Stimulated activated CD8-positive, alpha-beta memory T cell treated with anti-CD3 and anti-CD28 coated beads, Interleukin-4, amount 100 ng/mL, for 48 hours (primary cell): ENCODE measurements around the gene SREK1.
A peak's percentile ranks its signal among the peaks of the same experiment; 100 is the strongest.

Source experiments
- DNase-seq: peaks from one replicate; pipeline ENCODE4 v3.0.0-alpha.2; 2020

SREK1 gene

DNA sequence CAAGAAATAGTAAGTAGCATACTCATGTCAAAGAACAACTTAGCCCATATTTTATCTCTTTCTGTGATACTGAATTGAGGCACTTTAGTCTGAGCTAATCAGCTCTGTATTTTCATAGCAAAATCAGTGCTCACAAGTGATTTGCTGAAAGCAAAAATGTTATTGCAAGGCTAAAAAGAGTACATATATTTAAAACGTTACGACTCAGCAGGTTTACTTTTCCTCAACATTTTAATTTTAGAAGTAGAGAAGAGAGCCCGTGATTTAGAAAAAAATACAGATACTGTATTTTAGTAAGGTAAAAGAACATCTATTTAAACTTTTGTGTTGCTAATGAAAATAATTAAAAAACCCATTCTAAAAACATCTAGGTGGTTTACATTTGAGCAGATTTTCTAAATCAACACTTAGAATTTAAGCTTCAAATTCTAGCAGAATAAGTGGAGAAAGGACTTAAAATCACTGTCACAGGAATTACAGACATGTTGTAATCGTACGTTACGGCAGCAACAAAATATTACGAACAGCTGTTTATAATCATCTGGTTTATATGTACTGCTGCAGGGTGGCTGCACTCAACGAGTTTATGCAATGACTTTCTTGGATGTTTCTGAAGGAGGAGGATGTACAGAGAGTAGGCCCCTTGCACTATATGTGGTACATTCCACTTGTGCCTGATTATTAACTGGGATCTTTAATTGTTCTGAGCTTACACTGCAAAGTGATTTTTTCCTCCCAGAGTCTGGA, 20.1 kb downstream of the SREK1 start:
- DNase-seq: no peak

DNA sequence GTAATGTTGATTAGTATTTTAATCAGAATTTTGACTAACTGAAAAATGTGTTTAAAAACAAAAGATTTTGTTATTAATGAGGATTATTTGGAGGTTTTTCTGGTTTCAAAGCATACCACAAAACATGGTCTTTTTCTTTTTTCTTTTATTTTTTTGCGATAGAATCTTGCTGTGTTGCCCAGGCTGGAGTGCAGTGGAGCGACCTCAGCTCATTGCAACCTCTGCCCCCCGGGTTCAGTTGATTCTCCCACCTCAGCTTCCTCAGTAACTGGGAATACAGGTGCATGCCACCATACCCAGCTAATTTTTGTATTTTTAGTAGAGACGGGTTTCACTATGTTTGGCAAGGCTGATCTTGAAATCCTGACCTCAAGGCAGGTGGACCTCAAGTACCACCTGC, 24.1 kb downstream of the SREK1 start:
- DNase-seq: no peak

DNA sequence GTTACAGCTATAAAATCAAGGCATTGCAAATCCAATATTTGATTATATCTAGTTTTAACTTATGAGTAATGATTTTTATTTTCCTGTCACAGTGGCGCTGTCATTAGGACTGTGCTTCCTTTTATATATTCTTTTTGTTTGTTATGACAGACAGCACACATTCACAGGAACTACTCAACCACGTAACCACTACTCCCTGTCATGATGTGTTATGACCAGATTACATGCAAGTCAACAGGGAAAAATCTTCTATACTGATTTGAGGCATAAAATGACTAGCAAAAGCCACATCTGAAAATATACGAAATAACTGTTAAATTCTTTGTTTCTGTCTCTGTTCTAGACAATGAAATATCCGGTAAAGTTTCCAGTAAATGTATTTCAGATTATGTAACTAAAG, 25.4 kb downstream of the SREK1 start:
- DNase-seq: no peak

DNA sequence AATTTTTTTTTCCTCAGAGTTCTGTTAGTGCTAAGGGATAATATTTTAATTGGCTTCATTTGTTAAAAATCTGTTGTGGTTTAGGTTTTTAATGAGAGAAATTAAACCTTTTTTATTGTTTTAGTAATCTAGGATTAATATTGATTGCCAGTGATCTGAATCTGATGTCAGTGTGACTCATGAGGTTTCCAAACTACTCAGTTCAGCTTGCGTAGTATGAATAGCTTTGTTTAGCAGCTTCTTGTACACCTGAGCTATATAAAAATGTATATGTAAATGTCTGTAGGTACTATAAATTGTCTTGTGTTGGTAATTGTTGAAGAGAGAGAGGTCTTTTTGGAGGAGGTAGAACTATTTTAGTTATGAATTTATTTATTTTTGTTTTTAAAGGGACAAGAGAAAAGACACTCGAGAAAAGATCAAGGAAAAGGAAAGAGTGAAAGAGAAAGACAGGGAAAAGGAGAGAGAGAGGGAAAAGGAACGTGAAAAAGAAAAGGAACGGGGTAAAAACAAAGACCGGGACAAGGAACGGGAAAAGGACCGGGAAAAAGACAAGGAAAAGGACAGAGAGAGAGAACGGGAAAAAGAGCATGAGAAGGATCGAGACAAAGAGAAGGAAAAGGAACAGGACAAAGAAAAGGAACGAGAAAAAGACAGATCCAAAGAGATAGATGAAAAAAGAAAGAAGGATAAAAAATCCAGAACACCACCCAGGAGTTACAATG, 26.3 kb downstream of the SREK1 start:
- no peak for DNase-seq

DNA sequence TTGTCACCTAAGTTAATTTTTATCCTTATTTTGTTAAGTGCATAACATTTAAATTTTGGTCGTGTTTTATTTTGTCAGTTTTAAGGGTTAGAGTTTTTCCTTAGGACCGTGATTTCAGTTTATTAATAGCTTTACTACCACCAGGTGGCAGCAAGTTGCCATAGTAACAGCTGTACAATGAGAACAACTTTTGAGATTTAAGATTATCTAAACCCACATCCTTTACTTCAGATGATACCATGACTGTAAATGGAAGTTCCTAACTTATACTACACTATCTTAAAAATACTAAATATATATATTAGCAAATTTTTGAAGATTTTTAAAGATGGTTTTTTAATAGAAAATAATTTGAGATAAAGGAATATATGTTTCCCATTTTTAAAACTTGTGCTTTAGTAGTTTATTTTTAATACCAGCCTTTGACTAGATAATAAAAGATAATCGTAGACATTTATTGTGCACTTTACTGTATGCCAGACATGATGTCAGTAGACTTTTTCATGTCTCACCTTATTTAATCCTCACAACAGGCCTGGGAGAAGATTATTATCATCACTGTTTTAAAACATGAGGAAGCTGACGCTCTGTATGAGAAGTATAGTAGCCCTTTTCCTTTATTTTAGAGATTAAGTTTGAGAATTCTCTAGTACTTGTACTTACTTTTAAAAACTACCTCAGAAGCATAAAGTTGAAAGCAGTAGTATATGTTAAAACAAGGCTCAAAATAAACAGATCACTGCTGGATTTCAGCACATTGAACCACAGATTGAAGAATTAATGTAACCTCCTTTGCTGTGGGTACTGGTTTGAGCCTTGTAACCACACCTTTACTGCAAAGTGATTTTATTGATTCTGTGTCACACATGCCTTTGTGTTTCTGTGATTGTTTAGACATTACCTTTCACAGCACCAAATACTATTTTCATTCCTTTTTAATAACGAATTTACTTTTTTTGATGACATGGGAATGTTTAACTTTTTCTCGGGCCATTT, 27.5 kb downstream of the SREK1 start:
- DNase-seq: peak; percentile 49

DNA sequence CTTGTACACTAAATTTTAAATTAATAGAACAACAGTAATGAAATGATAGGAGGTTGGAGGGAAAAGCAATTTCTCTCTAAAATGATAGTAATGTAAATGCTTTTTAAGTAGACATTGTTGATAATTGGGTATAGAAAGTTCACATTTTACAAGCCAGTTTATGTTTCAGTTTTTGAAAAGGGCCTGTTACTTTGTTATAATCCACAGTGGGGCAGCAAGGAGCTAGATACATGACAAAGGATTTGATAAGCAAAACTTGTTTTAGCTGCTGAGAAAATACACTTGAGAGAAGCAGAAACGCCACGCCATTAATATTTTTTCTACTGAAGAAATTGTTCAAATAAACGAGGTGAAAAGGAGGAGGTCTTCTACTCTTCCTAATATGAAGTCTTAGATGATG, 30.2 kb downstream of the SREK1 start:
- DNase-seq: no peak

DNA sequence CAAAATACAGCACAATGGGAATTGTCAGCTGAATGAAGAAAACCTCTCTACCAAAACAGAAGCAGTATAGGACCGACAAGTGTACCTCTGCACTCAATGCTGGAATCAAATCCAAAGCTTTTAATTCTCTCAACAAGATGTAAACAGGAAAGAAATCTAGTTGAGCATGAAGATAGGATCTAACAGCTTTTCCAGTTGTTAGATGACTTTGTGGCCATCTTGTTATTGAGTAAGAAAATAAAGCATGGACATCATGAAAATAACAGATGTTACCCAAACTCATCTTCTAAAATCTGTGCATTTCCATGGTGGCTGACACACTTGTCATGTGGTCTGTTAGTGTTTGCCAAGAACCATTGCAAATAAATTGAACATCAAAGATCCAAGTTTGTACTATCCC, 34.7 kb downstream of the SREK1 start:
- no peak for DNase-seq

DNA sequence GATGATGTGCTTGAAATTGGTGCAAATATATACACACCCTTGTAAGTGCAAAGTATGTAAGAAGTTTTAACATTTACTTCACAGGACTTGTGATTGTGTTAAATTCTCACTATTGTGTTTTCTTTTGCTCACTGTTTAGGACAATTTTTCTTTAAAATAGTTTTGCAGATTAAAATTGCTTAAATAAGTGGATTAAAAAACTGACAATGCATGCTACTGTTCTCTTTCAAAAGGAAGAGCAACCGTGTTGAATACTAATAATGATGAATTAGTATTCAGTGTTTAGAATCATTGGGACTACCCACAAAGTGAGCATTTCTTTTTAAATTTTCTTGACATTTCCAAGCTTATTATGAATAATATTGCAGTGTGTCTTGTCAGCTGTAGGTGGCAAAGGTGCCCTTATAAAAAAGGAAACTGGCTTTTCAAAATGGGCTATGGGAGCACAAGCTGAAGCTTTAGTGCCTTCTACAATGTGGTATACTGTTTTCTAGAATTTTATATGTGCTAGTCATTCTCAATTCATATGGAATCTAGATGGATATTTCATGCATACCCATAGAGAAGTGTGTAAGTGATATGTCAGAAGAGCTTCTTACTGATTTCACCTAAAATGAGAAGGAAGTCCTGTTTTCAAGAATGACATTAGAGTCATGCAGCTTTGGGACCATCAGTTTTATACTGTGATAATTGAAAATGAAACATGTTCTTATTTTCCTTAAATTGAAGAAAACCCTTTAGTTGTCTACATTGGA, 35.4 kb downstream of the SREK1 start:
- DNase-seq: no peak

DNA sequence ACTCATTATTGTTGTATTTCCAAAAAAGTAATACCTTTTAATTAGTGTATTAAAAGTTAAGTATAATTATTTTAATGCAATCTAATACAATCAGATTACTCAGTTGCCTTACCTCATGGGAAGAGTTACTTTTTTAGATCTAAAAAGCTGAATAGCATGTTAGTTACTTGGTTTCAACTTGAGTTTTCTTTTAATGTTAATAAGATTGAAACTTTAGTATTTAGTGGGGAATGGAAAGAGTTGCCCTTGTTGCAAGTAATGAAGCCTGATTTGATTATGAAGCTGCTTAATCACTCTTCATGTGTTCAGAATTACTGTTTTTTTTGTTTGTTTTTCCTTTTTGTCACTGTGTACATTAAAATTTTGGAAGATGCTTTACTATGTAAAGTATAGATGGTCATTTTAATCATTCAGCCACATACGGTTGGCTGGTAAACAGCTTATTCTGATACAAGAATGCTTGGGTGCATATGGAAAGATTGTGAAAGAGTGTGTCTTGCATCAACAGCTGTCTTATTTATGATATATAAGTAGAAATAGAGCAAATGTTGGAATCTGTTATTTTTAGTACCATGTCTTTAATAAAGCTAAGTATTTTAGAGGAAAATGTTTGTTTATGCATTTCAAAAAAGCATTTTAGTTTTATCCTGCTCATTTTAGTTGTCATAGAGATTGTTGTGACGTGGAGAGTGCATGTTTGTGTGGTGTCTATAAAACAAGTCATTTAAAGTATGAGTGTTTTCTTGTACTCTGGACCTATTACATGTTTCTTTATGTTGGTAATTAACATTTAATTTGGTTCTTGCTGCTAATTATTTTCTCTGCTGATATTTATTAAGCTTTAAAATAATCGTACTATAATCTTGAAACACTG, 36.4 kb downstream of the SREK1 start:
- DNase-seq: no peak

DNA sequence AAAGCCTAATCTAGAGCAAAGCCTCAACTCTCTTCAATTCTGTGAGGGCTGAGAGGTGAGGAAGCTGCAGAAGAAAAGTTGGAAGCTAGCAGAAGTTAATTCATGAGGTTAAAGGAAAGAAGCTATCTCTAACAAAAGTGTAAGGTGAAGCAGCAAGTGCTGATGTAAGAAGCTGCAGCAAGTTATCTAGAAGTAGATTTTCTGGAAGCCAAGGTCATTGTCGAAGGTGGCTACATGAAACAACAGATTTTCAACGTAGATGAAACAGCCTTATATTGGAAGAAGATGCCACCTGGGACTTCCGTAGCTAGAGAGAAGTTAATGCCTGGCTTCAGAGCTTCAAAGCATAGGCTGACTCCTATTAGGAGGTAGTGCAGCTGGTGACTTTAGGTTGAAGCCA, 42.0 kb downstream of the SREK1 start:
- no peak for DNase-seq

DNA sequence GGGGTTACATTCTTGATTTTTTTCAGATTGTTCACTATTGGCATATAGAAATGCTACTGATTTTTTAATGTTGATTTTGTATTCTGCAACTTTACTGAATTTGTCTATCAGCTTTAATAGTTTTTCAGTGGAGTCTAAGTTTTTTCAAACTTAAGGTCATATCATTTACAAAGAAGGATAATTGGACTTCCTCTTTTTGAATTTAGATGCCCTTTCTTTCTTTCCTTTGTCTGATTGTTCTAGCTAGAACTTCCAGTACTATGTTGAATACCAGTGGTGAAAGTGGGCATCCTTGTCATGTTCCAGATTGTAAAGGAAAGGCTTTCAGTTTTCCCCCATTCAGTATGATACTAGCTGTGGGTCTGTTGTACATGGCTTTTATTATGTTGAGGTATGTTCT, 49.3 kb downstream of the SREK1 start:
- no peak for DNase-seq

DNA sequence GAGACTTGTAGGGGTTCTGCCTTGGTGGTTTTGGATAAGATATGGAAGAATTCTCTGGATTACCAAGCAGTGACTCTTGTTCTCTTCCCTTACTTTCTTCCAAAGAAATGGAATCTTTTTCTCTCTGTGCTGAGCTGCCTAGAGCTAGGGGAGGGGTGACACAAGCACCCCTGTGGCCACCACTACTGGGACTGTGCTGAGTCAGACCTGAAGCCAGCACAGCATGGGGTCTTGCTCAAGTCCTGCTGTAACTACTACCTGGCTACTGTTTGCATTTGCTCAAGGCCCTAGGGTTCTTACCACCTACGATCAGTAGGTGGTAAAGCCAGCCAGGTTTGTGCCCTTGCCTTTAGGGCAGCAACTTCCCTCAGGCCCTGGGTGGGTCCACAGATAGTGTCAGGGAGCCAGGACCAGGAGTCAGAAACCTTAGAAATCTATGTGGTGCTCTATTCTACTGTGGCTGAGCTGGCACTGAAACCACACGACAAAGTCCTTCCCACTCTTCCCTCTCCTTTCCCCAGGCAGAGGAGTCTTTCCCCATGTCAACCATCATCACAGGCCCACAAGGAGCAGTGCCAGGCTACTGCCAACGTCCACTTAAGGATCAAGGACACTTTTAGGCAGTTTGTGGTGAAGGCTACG, 53.8 kb downstream of the SREK1 start:
- DNase-seq: no peak

DNA sequence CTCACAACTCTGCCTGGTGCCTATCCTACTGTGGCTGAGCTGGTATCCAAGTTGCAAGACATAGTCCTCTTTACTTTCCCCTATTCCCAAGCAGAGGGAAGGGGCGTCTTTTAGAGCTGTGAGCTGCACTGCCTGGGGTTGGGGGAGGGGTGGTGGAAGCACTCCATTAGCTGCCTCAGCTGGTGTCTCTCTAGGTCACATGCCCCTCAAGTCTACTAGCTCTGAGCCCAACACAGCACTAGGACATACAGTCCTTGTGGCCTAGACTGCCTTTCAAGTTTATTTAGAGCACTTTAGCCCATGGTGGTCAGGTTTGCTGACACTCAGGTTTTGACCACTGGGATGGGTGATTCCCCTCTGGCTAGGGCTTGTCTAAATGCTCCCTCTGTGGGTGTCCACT, 54.7 kb downstream of the SREK1 start:
- no peak for DNase-seq

DNA sequence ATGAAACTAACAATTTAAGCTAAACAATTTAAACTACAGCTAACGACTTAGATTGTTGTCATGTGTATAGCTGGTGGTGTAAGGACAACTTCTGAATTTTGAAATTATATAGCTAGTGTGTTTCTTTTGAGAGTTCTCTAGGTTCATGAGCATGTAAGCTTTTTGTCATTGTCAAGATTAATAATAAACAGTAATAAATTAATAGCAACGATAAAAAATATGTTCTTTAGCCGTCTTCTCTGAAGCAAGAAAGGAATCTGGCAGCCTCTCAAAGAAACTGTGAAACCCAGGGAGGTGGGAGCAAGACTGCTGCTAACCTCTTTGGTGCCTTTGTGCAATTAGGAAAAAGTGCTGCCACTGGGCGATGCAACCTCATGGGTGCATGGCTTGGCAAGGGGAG, 59.4 kb downstream of the SREK1 start:
- no peak for DNase-seq

DNA sequence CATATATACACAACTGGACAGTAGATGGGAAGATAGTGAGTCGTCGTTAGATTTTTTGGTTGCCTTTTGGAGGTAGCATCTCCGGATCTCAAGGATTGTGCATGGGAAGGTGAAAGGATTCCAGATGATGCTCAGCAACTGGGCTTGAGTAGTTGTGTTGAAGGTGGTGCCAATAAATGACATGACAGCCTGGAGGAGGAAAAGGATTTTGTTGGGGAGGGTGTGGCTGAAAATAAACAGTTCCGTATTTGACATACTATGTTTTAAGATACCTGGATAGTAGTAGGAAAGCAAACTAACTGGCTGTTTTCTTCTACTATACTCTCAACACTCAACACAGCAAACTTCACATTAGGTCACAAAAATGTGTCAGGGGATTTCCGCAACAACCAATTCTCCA, 62.4 kb downstream of the SREK1 start:
- no peak for DNase-seq

DNA sequence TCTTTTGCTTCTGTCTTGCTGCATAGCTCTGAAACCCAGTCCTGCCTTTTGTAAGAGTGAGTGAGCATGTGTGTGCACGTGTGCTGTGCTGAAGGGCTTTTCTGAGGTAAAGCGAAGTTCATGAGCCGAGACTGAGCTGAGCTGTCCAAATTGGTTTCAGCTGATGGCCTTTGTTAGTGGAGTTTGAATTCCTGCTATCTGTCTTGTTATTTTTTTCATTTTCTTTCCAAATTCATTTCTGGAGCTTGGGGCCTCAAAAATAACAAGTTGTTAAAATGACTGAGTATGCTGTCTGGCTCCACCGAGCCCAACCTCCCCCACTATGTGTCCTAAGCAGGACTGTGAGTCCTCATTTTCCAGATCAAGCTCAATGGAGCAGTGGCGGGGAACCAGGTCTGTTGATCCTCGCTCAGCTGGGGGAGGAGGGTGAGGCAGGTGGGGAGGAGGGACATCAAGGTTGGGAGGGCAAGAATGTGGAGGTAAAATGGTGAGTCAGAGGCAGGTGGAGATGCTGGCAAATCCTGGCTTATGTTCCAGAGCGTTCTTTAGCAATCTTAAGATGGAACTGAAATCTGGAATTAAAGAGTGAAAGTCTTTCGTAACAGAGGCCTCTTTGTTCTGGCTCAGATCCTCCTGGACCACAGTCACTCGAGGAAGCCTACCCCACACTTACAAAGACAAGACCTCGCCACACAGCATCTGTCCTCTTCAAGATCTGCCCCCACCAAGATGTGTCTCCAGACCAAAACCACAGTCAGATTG, 63.9 kb downstream of the SREK1 start:
- no peak for DNase-seq

DNA sequence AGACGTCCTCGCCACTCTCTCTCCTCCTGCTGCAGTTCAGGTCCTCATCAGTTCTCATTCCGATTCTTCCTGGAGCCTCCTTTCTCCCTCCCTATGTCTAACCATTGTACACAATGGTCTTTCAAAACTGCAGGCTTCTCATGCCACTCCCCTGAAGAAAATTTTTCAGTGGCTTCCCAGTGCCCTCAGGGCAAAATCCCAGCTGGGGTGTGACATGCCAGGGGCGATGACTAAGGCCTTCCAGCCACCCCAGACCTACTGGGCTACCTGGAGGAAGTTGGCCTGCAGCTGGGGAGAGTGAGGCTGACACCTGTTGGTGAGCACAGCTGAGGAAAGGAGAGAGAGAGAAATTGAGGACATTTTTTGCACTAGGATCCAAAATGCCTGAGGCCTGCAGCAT, 65.2 kb downstream of the SREK1 start:
- no peak for DNase-seq

DNA sequence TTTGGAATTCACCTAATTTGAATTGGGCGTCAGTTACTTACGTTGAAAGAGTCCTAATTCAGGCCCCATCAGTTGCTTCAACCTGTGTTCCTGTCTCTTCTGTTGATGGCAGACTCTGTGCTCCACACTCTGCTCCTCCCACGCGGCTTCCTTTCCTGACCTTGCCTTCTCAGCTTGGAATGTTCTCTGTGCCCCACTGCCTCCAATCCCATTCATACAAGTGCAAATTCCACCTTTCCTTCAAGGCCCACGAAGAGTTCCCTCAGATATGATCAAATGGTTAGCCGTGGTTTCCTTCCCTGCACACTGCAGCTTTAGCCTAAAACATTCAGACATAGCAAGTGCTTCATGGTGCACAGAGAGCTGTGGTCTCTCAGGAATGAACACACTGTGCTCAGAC, 65.7 kb downstream of the SREK1 start:
- no peak for DNase-seq

DNA sequence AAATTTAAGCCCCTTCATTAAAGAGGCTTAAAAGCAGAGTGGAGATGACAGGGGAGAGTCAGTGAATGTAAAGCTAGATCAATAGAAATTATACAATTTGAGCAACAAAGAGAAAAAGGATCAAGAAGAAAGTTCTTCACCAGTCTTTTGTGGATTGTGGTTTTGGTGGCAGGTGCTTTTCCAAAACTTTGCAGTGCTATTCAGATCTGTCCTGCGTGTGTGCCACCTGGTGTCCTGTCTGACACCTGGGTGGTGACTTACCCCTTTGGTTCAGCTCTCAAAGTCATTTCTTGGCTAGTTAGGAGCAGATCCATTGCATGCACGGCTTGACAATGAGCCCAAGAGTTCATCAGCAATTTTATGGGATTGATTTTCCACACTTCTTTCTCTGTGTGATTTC, 69.4 kb downstream of the SREK1 start:
- DNase-seq: no peak

DNA sequence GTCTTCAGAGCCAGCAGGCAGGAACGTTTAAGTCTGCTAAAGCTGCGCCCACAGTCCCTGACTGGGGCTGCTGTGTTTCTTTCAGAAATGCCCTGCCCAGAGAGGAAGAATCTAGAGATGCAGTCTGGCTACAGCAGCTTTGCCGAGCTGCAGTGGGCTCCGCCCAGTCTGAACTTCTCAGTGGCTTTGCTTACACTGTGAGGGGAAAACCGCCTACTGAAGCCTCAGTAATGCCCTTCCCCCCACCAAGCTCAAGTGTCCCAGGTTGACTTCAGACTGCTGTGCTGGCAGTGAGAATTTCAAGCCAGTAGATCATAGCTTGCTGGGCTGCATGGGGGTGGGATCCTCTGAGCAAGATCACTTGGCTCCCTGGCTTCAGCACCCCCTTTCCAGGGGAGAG, 78.4 kb downstream of the SREK1 start:
- DNase-seq: no peak
